ENCODE data around the gene OR4X2. TPM values are rescaled to one million over a fixed set of nuclear protein-coding genes. Genes with fewer than 3 reads are reported as not detected.
"Not testable (repeated sequence)": the region's sequence is repeated elsewhere in the genome, so short reads cannot be mapped to it uniquely, and the experiment has no call there.

OR4X2 gene, protein sequence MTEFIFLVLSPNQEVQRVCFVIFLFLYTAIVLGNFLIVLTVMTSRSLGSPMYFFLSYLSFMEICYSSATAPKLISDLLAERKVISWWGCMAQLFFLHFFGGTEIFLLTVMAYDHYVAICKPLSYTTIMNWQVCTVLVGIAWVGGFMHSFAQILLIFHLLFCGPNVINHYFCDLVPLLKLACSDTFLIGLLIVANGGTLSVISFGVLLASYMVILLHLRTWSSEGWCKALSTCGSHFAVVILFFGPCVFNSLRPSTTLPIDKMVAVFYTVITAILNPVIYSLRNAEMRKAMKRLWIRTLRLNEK
- total RNA-seq: not detected

DNA sequence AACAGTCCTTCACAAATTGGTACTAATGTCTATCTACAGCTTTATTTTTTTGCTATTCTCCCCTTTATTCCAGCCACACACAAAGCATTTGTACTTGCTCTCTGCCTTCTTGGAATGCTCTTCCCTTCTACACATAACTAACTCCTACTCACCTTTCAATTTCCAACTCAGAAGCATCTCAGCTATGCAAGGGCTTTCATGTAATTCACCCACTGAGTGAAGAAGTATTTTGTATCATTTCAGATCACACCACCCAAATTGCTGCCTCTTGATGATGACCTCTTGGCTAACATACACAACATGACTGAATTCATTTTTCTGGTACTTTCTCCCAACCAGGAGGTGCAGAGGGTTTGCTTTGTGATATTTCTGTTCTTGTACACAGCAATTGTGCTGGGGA, at the start of gene OR4X2:
Gene OR4X2, plus strand, starts transcription at position 301 of the 400 bp plus-strand sequence. Its CDS starts 0 bp downstream, at position 301.
- DNase-seq: no peak

DNA sequence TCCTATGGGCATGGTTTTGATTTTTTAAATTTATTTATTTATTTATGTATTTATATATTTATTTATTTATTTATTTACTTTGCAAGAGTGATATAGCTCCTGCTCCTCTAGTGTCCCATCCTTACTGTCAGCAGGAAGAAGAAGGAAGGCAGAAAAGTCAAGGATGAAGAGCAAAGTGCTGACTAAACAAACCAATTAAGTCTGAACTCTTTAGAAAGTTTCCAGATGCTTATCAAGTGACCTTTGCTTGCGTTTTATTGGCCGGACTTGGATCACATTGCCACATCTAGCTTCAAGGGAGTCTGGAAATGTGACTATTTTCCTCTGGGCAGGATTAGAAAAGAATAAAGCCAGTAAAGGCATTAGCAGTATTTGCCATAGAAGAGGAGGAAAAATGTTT, 37.0 kb upstream of the OR4X2 start:
- no peak for DNase-seq

DNA sequence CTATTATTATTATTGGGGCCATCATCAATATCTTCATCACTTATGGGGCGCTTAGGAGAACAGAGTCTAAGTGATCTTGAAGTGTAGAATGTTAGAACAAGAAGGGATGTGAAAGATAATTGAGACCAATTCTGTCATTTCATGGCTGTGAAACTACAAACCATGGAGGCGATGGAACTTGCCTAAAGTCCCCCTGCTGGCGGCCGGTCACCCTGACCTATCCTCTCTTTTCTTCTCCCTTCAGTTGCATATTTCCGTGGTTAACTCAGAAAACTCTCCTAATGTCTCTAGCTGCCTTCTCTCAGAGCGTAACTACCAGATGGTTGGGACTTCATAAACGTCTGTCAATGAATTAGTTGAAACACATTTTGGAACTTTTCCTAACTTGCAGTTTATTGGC, 34.9 kb upstream of the OR4X2 start:
- no peak for DNase-seq

DNA sequence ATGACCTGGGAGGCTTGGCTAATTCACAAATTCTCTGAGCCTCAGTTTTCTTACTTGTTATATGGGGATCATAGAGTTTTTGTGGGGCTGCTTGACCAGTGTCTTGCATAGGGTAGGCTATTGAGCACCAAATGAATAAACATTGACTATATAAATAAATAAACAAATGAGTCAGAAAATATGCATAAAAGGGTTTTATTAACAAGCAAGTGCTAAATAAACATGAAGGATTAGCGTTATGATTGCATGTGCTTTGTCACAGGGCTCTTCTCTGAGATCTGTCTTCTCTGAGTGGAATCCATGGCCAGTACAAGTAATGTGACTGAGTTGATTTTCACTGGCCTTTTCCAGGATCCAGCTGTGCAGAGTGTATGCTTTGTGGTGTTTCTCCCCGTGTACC, 28.4 kb upstream of the OR4X2 start, which contains the start of gene OR4B1:
Gene OR4B1, plus strand, starts transcription at position 301 of the 400 bp plus-strand sequence. Its CDS starts 0 bp downstream, at position 301.
- no peak for DNase-seq

DNA sequence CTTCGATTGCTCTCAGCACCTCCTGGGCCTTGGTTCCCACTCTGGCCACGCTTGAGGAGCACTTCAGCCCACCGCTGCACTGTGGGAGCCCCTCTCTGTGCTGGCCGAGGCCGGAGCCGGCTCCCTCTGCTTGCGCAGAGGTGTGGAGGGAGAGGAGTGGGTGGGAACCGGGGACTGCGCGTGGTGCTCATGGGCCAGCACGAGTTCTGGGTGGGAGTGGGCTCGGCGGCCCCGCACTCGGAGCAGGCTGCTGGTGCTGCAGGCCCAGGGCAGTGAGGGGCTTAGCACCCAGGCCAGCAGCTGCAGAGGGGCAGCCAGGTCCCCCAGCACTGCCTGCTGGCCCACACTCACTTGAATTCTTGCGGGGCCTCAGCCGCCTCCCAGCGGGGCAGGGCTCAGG, 16.1 kb upstream of the OR4X2 start:
- DNase-seq: no peak

DNA sequence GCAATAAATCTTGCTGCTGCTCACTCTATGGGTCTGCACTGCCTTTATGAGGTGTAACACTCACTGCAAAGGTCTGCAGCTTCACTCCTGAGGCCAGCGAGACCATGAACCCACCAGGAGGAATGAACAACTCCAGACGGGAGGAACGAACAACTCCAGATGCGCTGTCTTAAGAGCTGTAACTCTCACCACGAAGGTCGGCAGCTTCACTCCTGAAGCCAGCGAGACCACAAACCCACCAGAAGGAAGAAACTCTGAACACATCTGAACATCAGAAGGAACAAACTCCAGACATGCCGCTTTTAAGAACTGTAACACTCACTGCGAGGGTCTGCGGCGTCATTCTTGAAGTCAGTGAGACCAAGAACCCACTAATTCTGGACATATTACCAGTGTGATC, 14.8 kb upstream of the OR4X2 start:
- DNase-seq: not testable (repeated sequence)

DNA sequence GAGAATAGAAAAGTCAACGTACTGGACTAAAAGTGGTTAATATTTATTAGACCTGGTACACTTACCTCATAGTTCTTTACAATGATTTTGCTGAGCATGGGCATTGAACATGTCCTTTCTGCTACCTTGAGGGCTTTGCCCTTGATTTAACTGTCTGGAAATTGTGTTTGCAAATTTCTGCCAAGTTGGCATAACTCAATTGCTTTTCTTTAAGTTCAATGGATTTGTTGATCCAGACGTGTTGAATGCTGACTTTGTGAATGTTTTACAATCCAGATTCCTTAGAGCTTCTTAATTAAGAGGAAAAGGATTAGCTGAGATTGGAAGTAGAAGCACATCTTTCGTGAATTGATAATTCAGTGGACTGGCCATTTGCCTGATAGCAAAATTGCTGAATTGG, 7.2 kb upstream of the OR4X2 start:
- no peak for DNase-seq

DNA sequence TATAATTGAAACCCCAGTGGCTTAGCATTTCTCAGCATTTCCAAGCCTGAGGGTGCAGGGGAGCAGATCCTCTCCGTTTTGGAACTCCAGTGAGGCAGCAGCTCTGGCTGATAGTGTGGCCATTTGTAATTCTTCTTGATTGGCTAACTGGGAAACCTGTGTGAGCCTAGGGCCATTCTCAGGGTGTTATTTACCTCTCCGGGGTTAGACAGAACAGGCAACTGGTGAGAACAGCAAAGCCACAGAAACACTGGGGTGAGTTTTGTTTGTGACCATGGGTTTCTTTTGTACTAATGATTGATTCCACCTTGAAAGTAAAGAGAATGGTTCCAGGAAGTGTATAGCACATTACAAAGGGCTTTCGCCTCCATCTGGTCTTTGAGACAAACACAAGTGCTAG, 2.4 kb upstream of the OR4X2 start:
- no peak for DNase-seq

DNA sequence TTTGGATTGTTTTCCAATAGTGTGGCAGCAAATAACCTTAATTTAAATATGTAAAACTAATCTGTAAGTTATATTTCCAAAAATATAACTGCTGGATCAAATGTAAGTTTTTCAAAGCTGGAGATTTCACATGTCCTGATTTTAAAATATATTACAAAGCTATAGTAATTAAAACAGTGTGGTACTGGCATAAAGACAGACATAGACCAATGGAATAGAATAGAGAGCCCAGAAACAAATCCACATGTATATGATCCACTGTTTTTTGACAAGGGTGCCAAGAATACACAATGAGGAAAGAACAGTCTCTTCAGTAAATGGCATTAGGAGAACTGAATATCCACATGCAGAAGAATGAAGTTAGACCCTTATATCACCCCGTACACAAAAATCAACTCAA, 4.0 kb downstream of the OR4X2 start:
- DNase-seq: no peak

DNA sequence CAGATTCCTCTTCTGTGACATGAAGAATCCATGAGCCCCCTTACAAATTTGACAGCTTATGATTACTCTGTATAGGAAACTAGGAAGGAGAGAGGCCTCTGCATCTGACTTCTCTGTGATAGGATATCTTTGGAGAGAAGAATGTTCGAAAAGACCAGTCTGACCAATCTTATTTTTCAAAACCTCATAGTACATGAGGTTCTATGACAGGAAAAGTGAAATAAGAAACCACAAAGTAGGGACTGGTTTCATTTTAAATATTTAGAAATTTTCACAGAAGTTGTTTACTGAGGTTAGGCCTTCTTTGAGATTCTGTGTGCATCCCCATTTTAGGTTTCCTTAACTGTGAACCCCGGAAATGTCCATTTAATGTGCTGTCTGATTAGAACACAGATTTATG, 16.7 kb downstream of the OR4X2 start:
- DNase-seq: no peak

DNA sequence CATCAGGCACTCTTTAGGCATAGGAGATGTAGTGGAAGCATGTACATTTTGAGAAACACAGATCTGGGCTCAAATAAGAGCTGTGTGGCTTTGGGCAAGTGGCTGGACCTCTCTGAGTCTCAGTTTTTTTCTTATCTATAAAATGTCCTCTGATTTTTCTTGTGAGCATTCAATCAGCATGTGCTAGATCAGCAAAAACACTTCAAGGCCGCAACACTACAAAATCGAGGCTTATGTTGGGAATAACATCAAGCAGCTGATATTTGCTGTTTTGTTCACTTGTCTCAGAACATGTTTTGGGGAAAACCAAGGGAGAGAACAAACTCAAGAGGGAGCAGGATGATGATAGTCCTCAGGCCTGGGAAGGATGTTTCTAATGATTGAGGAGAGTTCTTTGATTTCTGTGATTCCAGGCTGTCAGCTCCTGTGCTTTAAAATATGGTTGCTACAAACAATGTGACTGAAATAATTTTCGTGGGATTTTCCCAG, 18.6 kb downstream of the OR4X2 start, which contains the start of gene OR4X1:
Gene OR4X1, plus strand, starts transcription at position 439 of the 489 bp plus-strand sequence. Its CDS starts 0 bp downstream, at position 439.
- no peak for DNase-seq

DNA sequence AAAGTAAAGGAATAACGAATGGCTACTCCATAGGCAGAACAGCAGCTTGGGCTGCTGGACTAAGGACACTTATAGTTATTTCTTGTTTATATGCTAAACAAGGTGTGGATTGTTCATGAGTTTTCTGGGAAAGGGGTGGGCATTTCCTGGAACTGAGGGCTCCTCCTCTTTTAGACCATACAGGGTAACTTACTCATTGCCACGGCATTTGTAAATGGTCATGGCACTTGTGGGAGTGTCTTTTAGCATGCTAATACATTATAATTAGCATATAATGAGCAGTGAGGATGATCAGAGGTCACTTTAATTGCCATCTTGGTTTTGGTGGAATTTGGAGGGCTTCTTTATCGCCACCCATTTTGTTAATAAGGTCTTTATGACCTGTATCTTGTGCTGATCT, 25.7 kb downstream of the OR4X2 start:
- no peak for DNase-seq

DNA sequence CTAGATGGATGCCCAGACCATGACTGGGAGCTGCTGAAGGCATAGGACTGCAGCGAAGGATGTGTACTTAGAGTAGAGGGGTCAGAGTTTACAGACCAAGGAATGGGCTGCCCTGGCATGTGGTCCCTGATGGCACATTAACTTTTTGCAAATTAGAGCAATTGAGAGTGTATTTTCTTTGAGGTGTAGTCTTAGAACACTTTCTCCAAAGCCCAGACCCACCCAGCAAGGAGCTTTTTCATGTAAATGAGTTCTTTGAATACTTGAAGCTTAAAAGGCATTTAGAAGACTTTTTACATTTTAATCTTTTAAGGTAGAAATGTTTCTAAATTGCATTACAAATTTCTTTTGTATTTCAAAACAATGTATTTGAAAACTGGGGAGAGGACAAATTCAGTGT, 27.7 kb downstream of the OR4X2 start:
- no peak for DNase-seq

Other genes starting within 250 kb of the OR4X2 start
- not detected for gene OR4B1, start 28.3 kb upstream of the OR4X2 start, total RNA-seq
- not detected for gene OR4X1, start 18.8 kb downstream of the OR4X2 start, total RNA-seq
- not detected for gene OR4S1, start 61.1 kb downstream of the OR4X2 start, total RNA-seq
- not detected for gene OR4C3, start 79.8 kb downstream of the OR4X2 start, total RNA-seq
- not detected for gene OR4C5, start 121.4 kb downstream of the OR4X2 start, total RNA-seq
- not detected for gene OR4A47, start 243.7 kb downstream of the OR4X2 start, total RNA-seq